BLaER1 treated with 17β-estradiol and CSF1 and Interleukin-3, amounts not matched to agents 10 nM and 100 nM (cell line): Measurements from ENCODE around the gene USP24.

ENCODE experiments used
- H3K27ac ChIP-seq, 11 experiments: shearing (Covaris generic); formaldehyde crosslinking; 2 replicates each; pipeline ENCODE4 v1.8.1; 2022
- H3K27me3 ChIP-seq, 11 experiments: shearing (Covaris generic); formaldehyde crosslinking; 2 replicates each; pipeline ENCODE4 v1.8.1; 2022
- H3K36me3 ChIP-seq, 11 experiments: shearing (Covaris generic); formaldehyde crosslinking; 2 replicates each; pipeline ENCODE4 v1.8.1; 2022
- H3K4me1 ChIP-seq, 10 experiments: shearing (Covaris generic); formaldehyde crosslinking; 2 replicates each; pipeline ENCODE4 v1.8.1; 2022
- H3K4me2 ChIP-seq, 11 experiments: shearing (Covaris generic); formaldehyde crosslinking; 2 replicates each; pipeline ENCODE4 v1.8.1; 2022
- H3K4me3 ChIP-seq, 10 experiments: shearing (Covaris generic); formaldehyde crosslinking; 2 replicates each; pipeline ENCODE4 v1.8.1; 2022
- H3K9ac ChIP-seq, 11 experiments: shearing (Covaris generic); formaldehyde crosslinking; 2 replicates each; pipeline ENCODE4 v1.8.1; 2022
- H3K9me3 ChIP-seq, 11 experiments: shearing (Covaris generic); formaldehyde crosslinking; replicated peaks in 1 of 11; 2 replicates each; pipeline ENCODE4 v1.8.1; 2022
- H4K20me1 ChIP-seq, 11 experiments: shearing (Covaris generic); formaldehyde crosslinking; 2 replicates each; pipeline ENCODE4 v1.8.1; 2022
- Cebpa-rat ChIP-seq, 11 experiments: shearing (Covaris generic); IDR thresholded peaks; 2 replicates each; pipeline ENCODE4 v1.8.1; 2022

Gene USP24

GRCh38 chr1:55134152-55134808 lies 80.9 kb downstream of the USP24 start:
- Histone ChIP-seq H3K27ac (no peak overlapping the region), H3K9me3 (peaks cover 0 to 13% (median 0%) of the 10 kb centered on the region in 11 experiments; a peak in 5 of 22 replicates), H3K4me3 (no peak overlapping the region), H3K4me1 (peaks cover 0 to 22% (median 6%) of the 10 kb centered on the region in 10 experiments; a peak in 12 of 20 replicates), H3K27me3 (no peaks in the 10 kb centered on the region), H3K4me2 (no peak overlapping the region), H3K9ac (no peak overlapping the region), H3K36me3 (peaks cover 92 to 100% (median 98%) of the 10 kb centered on the region in 11 experiments), H4K20me1 (peaks cover 0 to 7% (median 0%) of the 10 kb centered on the region in 11 experiments; a peak in 1 of 22 replicates)
- no peak for TF ChIP-seq Cebpa-rat (IDR thresholded peaks at IDR 0.05)

DNA sequence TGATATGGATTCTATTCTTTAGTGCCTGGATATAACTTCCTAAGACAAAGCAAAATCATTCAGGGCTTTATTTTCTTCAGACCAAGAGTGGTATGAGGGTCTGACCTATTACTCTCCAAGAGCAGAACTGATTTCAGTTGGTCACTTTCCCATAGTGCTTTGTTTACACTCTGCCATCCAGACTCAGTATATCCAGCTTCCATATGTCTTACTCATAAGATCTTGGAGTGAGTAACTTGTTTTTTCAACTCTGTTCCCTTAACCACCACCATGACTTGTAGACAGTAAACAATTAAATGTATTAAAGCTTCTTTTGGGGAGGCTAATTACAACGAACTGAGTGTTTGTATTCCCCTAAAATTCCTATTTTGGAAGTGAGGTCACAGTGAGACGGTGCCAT lies 83.4 kb downstream of the USP24 start:
- H3K36me3 ChIP-seq: peaks cover 87 to 96% (median 93%) of the 10 kb centered on the region in 11 experiments
- no peaks in the 10 kb centered on the region for H3K27me3 ChIP-seq
- no peak for TF ChIP-seq Cebpa-rat (IDR thresholded peaks at IDR 0.05)
- peaks cover 0 to 29% (median 11%) of the 10 kb centered on the region in 10 experiments; a peak in 11 of 20 replicates for H3K4me1 ChIP-seq
- no peak overlapping the region for H3K9ac ChIP-seq
- H3K27ac ChIP-seq: no peak overlapping the region
- H3K4me3 ChIP-seq: no peak overlapping the region
- H3K9me3 ChIP-seq: peaks cover 0 to 20% (median 11%) of the 10 kb centered on the region in 11 experiments; a peak in 14 of 22 replicates
- no peaks in the 10 kb centered on the region for H4K20me1 ChIP-seq
- H3K4me2 ChIP-seq: no peak overlapping the region

DNA sequence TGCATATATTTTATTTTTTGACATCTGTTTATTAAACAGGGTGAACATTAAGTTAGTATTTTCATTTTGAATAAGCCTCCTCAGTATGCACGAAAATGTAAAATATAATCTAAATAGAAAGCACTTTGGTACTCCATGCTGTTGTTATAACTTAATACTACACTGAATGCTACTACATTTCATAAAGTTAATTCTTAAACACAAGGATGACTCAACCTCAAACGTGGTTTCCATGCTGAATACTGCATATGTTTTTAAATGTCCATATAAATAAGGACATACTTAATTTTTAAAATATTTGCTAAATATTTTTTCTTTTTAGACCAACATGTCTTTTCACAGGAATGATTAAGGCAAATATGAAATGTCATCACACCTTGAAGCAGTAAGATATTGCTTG lies 83.9 kb downstream of the USP24 start:
- no peak for TF ChIP-seq Cebpa-rat (IDR thresholded peaks at IDR 0.05)
- Histone ChIP-seq H3K9ac (no peak overlapping the region), H3K4me2 (no peak overlapping the region), H4K20me1 (no peaks in the 10 kb centered on the region), H3K27ac (no peak overlapping the region), H3K4me1 (peaks cover 0 to 29% (median 11%) of the 10 kb centered on the region in 10 experiments; a peak in 11 of 20 replicates), H3K9me3 (peaks cover 0 to 20% (median 11%) of the 10 kb centered on the region in 11 experiments; a peak in 14 of 22 replicates), H3K27me3 (no peaks in the 10 kb centered on the region), H3K36me3 (peaks cover 87 to 96% (median 93%) of the 10 kb centered on the region in 11 experiments), H3K4me3 (no peak overlapping the region)

DNA sequence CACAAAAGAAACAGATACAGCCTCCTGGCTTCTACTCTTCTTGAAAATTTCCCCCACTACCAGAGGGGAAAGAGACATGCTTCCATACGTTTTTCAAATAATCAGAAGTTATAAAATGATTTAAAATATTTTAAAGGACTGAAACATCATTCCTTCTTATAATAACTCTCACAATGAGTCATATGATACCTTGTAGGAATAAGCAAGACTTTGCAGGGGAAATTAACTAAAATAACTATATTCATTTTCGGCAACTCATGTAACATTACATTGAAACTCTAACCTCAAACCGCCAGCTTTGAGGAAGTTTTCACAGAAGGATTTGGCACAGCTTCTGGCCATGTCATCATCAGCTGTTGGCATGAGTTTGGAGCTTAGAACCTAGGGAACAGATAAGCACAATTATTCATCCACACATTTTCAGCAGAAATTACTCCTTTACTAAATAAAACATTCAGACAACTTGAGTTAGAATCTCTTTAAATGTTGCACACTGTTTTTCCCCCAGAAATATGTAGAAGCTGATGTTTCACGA lies 85.9 kb downstream of the USP24 start:
- peaks cover 0 to 29% (median 11%) of the 10 kb centered on the region in 10 experiments; a peak in 11 of 20 replicates for H3K4me1 ChIP-seq
- H3K9me3 ChIP-seq: peaks cover 0 to 20% (median 11%) of the 10 kb centered on the region in 11 experiments; a peak in 14 of 22 replicates
- peak overlapping the region in 2 of 11 experiments; percentile 37 to 43; a peak in 2 of 22 replicates for H3K27ac ChIP-seq
- peak overlapping the region in 3 of 11 experiments; percentile 5 to 25 (median 14); a peak in 4 of 22 replicates for H3K4me2 ChIP-seq
- H3K36me3 ChIP-seq: peaks cover 87 to 96% (median 93%) of the 10 kb centered on the region in 11 experiments
- no peak for TF ChIP-seq Cebpa-rat (IDR thresholded peaks at IDR 0.05)
- no peak overlapping the region for H3K4me3 ChIP-seq
- no peaks in the 10 kb centered on the region for H3K27me3 ChIP-seq
- no peak overlapping the region for H3K9ac ChIP-seq
- H4K20me1 ChIP-seq: no peaks in the 10 kb centered on the region

GRCh38 chr1:55128418-55128995 lies 86.7 kb downstream of the USP24 start:
- H3K4me3 ChIP-seq: no peak overlapping the region
- H3K9ac ChIP-seq: no peak overlapping the region
- no peak for TF ChIP-seq Cebpa-rat (IDR thresholded peaks at IDR 0.05)
- H3K4me1 ChIP-seq: peaks cover 0 to 29% (median 11%) of the 10 kb centered on the region in 10 experiments; a peak in 11 of 20 replicates
- H3K27ac ChIP-seq: peak overlapping the region in 2 of 11 experiments; percentile 37 to 43; a peak in 4 of 22 replicates
- H4K20me1 ChIP-seq: no peaks in the 10 kb centered on the region
- H3K36me3 ChIP-seq: peaks cover 87 to 96% (median 93%) of the 10 kb centered on the region in 11 experiments
- H3K9me3 ChIP-seq: peaks cover 0 to 20% (median 11%) of the 10 kb centered on the region in 11 experiments; a peak in 14 of 22 replicates
- no peaks in the 10 kb centered on the region for H3K27me3 ChIP-seq
- peak overlapping the region in 5 of 11 experiments; percentile 14 to 48 (median 25); a peak in 9 of 22 replicates for H3K4me2 ChIP-seq

GRCh38 chr1:55127827-55128343 lies 87.3 kb downstream of the USP24 start:
- Histone ChIP-seq H3K27me3 (no peaks in the 10 kb centered on the region), H3K9ac (no peak overlapping the region), H3K4me1 (peaks cover 0 to 29% (median 11%) of the 10 kb centered on the region in 10 experiments; a peak in 11 of 20 replicates), H3K4me2 (peak overlapping the region in 5 of 11 experiments; percentile 14 to 48 (median 25); a peak in 8 of 22 replicates), H3K36me3 (peaks cover 90 to 96% (median 94%) of the 10 kb centered on the region in 11 experiments), H3K4me3 (no peak overlapping the region), H4K20me1 (no peaks in the 10 kb centered on the region), H3K27ac (peak overlapping the region in 2 of 11 experiments; percentile 37 to 43; a peak in 4 of 22 replicates), H3K9me3 (peaks cover 0 to 20% (median 11%) of the 10 kb centered on the region in 11 experiments; a peak in 14 of 22 replicates)
- TF ChIP-seq Cebpa-rat (IDR thresholded peaks at IDR 0.05): no peak

DNA sequence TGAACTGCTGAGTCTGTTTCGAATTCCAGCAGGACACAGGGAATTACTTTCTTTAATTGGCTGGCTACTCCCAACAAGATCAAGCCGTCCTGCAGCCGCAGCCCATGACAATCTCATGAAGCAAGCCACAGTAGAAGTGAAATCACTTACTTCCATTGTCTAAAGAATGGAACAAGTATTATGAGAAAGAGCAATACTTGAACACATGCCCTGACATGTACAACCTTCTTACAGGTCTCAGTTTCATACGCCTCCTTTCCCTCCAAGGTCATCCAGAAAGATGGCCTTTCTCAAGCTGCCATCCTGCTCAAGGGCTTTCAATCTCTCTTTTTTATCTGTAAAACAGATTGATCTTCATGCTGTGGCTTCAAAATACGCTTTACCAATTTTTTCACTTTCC lies 90.7 kb downstream of the USP24 start:
- Histone ChIP-seq H3K4me3 (no peak overlapping the region), H3K9ac (no peak overlapping the region), H3K36me3 (peaks cover 93 to 96% (median 94%) of the 10 kb centered on the region in 11 experiments), H3K9me3 (peaks cover 0 to 19% (median 9%) of the 10 kb centered on the region in 11 experiments; a peak in 14 of 22 replicates), H3K27ac (no peak overlapping the region), H3K4me2 (no peak overlapping the region), H3K27me3 (no peaks in the 10 kb centered on the region), H3K4me1 (peaks cover 0 to 16% (median 10%) of the 10 kb centered on the region in 10 experiments; a peak in 11 of 20 replicates), H4K20me1 (no peaks in the 10 kb centered on the region)
- no peak for TF ChIP-seq Cebpa-rat (IDR thresholded peaks at IDR 0.05)

DNA sequence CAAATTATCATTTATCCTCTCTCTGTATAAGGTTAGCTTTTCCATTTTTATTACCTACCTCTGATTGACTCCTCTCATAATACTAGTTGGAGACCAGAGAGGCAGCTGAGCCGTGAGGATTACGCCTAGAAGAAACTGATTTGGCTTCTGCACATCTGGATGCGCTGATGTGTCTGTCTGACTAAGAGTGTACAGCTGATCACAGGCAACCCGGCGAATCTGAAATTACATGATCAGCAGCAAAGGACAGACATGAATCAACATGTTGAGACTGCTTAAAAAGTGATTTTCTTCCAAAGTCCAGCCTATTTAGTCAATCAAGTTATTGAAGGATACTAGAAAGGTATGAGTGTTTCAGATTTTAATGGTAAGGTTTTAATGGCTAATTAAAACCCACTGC lies 94.6 kb downstream of the USP24 start:
- Histone ChIP-seq H3K27ac (no peak overlapping the region), H3K36me3 (peaks cover 91 to 100% (median 99%) of the 10 kb centered on the region in 11 experiments), H3K9me3 (peaks cover 0 to 19% (median 9%) of the 10 kb centered on the region in 11 experiments; a peak in 14 of 22 replicates), H3K9ac (no peak overlapping the region), H3K4me1 (peaks cover 0 to 14% (median 0%) of the 10 kb centered on the region in 10 experiments; a peak in 4 of 20 replicates), H4K20me1 (peaks cover 0 to 11% (median 0%) of the 10 kb centered on the region in 11 experiments; a peak in 3 of 22 replicates), H3K27me3 (no peaks in the 10 kb centered on the region), H3K4me3 (no peak overlapping the region), H3K4me2 (no peak overlapping the region)
- TF ChIP-seq Cebpa-rat (IDR thresholded peaks at IDR 0.05): no peak
